ENCODE data around the gene DPP9.
A peak's percentile ranks its signal among the peaks of the same experiment; 100 is the strongest.
"Not testable (repeated sequence)": the region's sequence is repeated elsewhere in the genome, so short reads cannot be mapped to it uniquely, and the experiment has no call there.

The DPP9 gene

GRCh38 chr19:4740092-4740491 is 16.4 kb upstream of the DPP9 start:
- DNase-seq (ENCODE audit: low read depth in 2 of 2), result no peak

- DNase-seq (ENCODE audit: low read depth in 2 of 2), result no peak
Measured at GRCh38 chr19:4738734-4739133, 15.1 kb upstream of the DPP9 start.

GRCh38 chr19:4737955-4738600 is 14.4 kb upstream of the DPP9 start:
- DNase-seq (ENCODE audit: low read depth in 2 of 2), result no peak

- DNase-seq (ENCODE audit: low read depth in 2 of 2), result no peak
Measured at GRCh38 chr19:4733755-4734345, 10.2 kb upstream of the DPP9 start.

GRCh38 chr19:4732680-4733114 is 9.1 kb upstream of the DPP9 start:
- peak in 1 of 2 experiments; percentile 23 for DNase-seq (ENCODE audit: low read depth in 2 of 2)

- DNase-seq (ENCODE audit: low read depth in 2 of 2), result no peak
Measured at GRCh38 chr19:4730740-4731171, 7.1 kb upstream of the DPP9 start.

- DNase-seq (ENCODE audit: low read depth in 2 of 2), result no peak
Measured at GRCh38 chr19:4728871-4729270, 5.2 kb upstream of the DPP9 start.

GRCh38 chr19:4722671-4723594 is 709 bp downstream of the DPP9 start:
- DNase-seq (ENCODE audit: low read depth in 2 of 2), result no peak

- no peak for DNase-seq (ENCODE audit: low read depth in 2 of 2)
Measured at GRCh38 chr19:4721196-4721595, 2.4 kb downstream of the DPP9 start.

GRCh38 chr19:4720037-4720700 is 3.5 kb downstream of the DPP9 start:
- DNase-seq (ENCODE audit: low read depth in 2 of 2), result no peak

- no peak for DNase-seq (ENCODE audit: low read depth in 2 of 2)
Measured at GRCh38 chr19:4719499-4719866, 4.2 kb downstream of the DPP9 start.

GRCh38 chr19:4717966-4718701 is 5.5 kb downstream of the DPP9 start:
- no peak for DNase-seq (ENCODE audit: low read depth in 2 of 2)

GRCh38 chr19:4717191-4717965 is 6.3 kb downstream of the DPP9 start:
- no peak for DNase-seq (ENCODE audit: low read depth in 2 of 2)

- no peak for DNase-seq (ENCODE audit: low read depth in 2 of 2)
Measured at GRCh38 chr19:4715529-4716221, 8.0 kb downstream of the DPP9 start.

- not testable (repeated sequence) for DNase-seq (ENCODE audit: low read depth in 2 of 2)
Measured at GRCh38 chr19:4715178-4715528, 8.5 kb downstream of the DPP9 start.

- DNase-seq (ENCODE audit: low read depth in 2 of 2), result no peak
Measured at GRCh38 chr19:4714016-4714415, 9.6 kb downstream of the DPP9 start.

GRCh38 chr19:4713384-4713951 is 10.2 kb downstream of the DPP9 start:
- no peak for DNase-seq (ENCODE audit: low read depth in 2 of 2)

GRCh38 chr19:4712771-4713170 is 10.9 kb downstream of the DPP9 start:
- DNase-seq (ENCODE audit: low read depth in 2 of 2), result no peak

GRCh38 chr19:4711211-4711610 is 12.4 kb downstream of the DPP9 start:
- no peak for DNase-seq (ENCODE audit: low read depth in 2 of 2)

- no peak for DNase-seq (ENCODE audit: low read depth in 2 of 2)
Measured at GRCh38 chr19:4710281-4710600, 13.4 kb downstream of the DPP9 start.

Data from fibroblast of skin of left biceps (primary cell).